Activated CD8-positive, alpha-beta memory T cell treated with anti-CD3 and anti-CD28 coated beads, Interleukin-2, amount 10 ng/mL, durations not matched to agents 7 days and 5 days (primary cell): ENCODE measurements around the gene TRAP1. TPM values are rescaled to one million over a fixed set of nuclear protein-coding genes. Genes with fewer than 3 reads are reported as not detected.
A peak's percentile ranks its signal among the peaks of the same experiment; 100 is the strongest.
"Not testable (repeated sequence)": the region's sequence is repeated elsewhere in the genome, so short reads cannot be mapped to it uniquely, and the experiment has no call there.

ENCODE experiments used
- ATAC-seq: fragments of 150-1000 bp; cut with Tn5 transposase; one replicate; pipeline ENCODE4 v1.10.0; 2021; ENCODE audit warnings: moderate library complexity
- CTCF ChIA-PET: fragments of 350-600 bp; sonication (Branson Sonifier 250); formaldehyde crosslinking; loops from one replicate; lab custom pipeline; 2021; ENCODE audit warnings: antibody characterized with exemption; lab: Charles Lee
- DNase-seq: peaks from one replicate; pipeline ENCODE4 v3.0.0-alpha.2; 2020
- H3K27ac Mint-ChIP-seq: one replicate; pipeline ENCODE4 v1.8.0; 2021; ENCODE audit warnings: mild to moderate bottlenecking, mixed read lengths
- H3K27me3 Mint-ChIP-seq: one replicate; pipeline ENCODE4 v1.8.0; 2021; ENCODE audit warnings: mixed read lengths
- H3K36me3 Mint-ChIP-seq: one replicate; pipeline ENCODE4 v1.8.0; 2021; ENCODE audit warnings: mild to moderate bottlenecking, mixed read lengths
- H3K4me1 Mint-ChIP-seq: one replicate; pipeline ENCODE4 v1.8.0; 2021; ENCODE audit warnings: mixed read lengths
- H3K4me3 Mint-ChIP-seq: one replicate; pipeline ENCODE4 v1.8.0; 2021; ENCODE audit warnings: mild to moderate bottlenecking, moderate library complexity, mixed read lengths
- H3K9me3 Mint-ChIP-seq: one replicate; pipeline ENCODE4 v1.8.0; 2022; ENCODE audit warnings: low read depth, mixed read lengths
- total RNA-seq, 2 experiments: library from RNA; stranded (reverse); gene quantifications; one replicate each; pipeline ENCODE4 v1.2.3, GENCODE V29; 2021

TRAP1 gene
- total RNA-seq, 2 experiments from 2014 or later: 147 to 193 TPM

DNA sequence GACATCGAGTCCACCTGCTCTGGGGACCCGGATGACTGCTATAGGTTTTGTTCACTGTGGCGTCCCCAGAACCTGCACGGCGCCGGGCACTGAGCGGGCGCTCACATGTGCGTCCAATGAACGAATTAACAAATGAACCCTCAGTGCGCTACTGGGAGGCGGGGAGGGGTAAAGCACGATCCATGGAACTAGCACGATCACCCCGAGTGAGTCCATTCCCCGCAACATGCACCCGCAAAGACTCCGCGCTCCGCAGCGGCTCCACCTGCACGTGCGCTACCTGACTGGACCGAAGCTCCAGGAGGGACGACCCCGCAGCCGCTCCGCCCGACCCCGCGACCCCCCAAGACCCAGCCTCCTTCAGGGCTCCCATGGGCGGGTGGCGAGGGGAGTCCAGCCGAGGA lies 491 bp downstream of the TRAP1 start:
- CTCF ChIA-PET: interaction anchor here (0.8 to 2.0 kb wide), 3 partner anchors 16 to 537 kb away, joined by 3 to 8 read pairs (median 5); no protein-coding TSS in a partner anchor
- Mint-ChIP-seq H3K4me3 (peak overlapping the region; percentile 91), H3K4me1 (peaks cover 40% of the 10 kb centered on the region), H3K36me3 (peaks cover 16% of the 10 kb centered on the region), H3K27me3 (no peaks in the 10 kb centered on the region), H3K9me3 (no peaks in the 10 kb centered on the region), H3K27ac (peak overlapping the region; percentile 91)
- peak; percentile 35 for ATAC-seq
- peak; percentile 60 for DNase-seq

DNA sequence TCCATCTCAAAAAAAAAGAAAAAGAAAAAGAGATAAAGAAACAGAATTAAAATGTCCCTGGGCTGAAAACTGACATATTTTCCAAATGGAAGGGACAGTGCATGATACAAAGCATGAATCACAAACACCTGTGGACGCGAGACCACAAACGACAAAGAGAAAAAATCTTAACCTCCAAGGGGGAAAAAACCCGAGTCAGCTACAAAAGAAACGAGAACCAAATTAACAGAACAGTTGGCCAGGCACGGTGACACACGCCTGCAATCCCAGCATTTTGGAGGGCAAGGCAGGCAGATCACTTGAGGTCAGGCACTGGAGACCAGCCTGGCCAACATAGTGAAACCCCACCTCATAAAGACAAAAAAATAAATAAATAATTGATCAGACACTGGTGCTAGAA lies 1.9 kb downstream of the TRAP1 start:
- no peaks in the 10 kb centered on the region for H3K9me3 Mint-ChIP-seq
- H3K27ac Mint-ChIP-seq: no peak overlapping the region
- H3K4me3 Mint-ChIP-seq: no peak overlapping the region
- H3K27me3 Mint-ChIP-seq: no peaks in the 10 kb centered on the region
- peaks cover 20% of the 10 kb centered on the region for H3K36me3 Mint-ChIP-seq
- DNase-seq (no peak), ATAC-seq (no peak)
- H3K4me1 Mint-ChIP-seq: peaks cover 42% of the 10 kb centered on the region
- CTCF ChIA-PET: no interaction called here

DNA sequence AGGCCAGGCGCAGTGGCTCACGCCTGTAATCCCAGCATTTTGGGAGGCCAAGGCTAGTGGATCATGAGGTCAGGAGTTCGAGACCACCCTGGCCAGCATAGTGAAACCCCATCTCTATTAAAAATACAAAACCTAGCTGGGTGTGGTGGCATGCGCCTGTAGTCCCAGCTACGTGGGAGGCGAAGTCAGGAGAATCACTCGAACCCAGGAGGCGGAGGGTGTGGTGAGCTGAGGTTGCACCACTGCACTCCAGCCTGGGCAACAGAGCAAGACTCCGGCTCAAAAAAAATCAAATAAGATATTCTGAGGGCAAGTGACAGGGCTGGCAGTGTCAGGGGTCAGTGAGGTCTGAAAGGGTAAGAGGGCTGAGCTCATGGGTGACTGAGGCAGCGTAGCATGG lies 2.9 kb downstream of the TRAP1 start:
- DNase-seq, H3K27me3 Mint-ChIP-seq, H3K27ac Mint-ChIP-seq, ATAC-seq, H3K4me3 Mint-ChIP-seq, H3K9me3 Mint-ChIP-seq: not testable (repeated sequence)
- Mint-ChIP-seq H3K4me1 (peaks cover 46% of the 10 kb centered on the region), H3K36me3 (peaks cover 24% of the 10 kb centered on the region)
- CTCF ChIA-PET: interaction anchor here (1.8 kb wide), 1 partner anchor 26 kb away, joined by 4 read pairs; no protein-coding TSS in a partner anchor

DNA sequence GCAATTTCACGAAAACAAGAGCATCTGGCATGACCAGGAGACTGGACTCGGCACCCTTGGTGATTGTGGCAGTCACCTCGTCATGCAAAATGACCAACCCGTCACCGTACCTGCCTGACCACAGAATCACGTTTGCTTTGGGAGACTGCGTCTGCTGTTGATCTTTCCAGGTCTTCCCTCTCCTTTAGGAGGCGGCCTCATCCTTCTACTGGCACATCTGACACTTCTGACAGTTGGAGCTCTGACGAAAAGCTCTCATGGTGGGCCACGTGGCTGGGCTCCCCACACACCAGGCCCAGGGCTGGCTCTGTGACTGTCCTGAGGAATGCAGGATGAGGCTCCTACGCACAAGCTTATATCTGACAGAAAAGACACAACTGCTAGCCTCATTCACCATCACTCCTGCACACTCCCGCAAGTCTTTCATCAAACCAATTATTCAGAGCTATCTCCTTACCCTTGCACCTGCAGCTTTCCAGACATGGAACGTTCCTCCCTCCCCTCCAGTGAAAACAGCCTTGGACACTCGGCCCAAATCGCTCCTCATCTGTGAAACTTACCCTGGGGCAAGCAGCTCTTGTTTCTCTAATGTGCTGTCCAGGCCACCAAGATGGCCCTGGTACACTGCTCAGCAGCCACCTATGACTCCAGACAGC lies 3.6 kb downstream of the TRAP1 start:
- no peak overlapping the region for H3K27ac Mint-ChIP-seq
- CTCF ChIA-PET: interaction anchor here (1.4 to 1.8 kb wide), 3 partner anchors 9 to 25 kb away, joined by 4 to 5 read pairs (median 4); no protein-coding TSS in a partner anchor
- H3K4me3 Mint-ChIP-seq: no peak overlapping the region
- H3K4me1 Mint-ChIP-seq: peaks cover 45% of the 10 kb centered on the region
- ATAC-seq (no peak), DNase-seq (no peak)
- H3K9me3 Mint-ChIP-seq: no peaks in the 10 kb centered on the region
- no peaks in the 10 kb centered on the region for H3K27me3 Mint-ChIP-seq
- peaks cover 24% of the 10 kb centered on the region for H3K36me3 Mint-ChIP-seq

DNA sequence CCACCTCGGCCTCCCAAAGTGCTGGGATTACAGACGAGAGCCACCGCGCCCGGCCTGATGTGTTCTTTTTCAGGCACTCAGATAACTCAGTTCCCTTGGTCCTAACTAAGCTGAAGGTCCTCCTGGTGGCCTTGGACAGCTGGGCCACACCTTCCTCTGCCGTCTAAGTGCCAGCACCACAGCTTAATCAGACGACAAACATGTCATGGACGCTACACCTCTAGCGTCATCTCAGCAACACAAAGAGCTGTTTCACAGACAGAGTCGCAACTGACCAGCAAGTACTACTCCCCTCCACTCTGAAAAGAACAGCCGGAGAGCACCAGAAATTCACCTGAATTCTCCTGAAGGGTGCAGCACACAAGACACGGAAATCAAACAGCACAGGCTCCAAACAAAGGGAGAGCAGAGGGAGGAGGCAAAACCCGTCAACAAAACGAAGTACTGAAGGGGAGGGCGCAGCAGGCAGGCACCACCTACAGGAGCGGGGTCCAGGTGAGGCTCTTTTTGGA lies 4.4 kb downstream of the TRAP1 start:
- Mint-ChIP-seq H3K27ac (no peak overlapping the region), H3K4me3 (no peak overlapping the region), H3K36me3 (peaks cover 24% of the 10 kb centered on the region), H3K27me3 (no peaks in the 10 kb centered on the region), H3K9me3 (no peaks in the 10 kb centered on the region), H3K4me1 (peaks cover 38% of the 10 kb centered on the region)
- ATAC-seq (no peak), DNase-seq (no peak)
- CTCF ChIA-PET: interaction anchor here (1.4 to 1.8 kb wide), 3 partner anchors 9 to 24 kb away, joined by 4 to 5 read pairs (median 4); no protein-coding TSS in a partner anchor

DNA sequence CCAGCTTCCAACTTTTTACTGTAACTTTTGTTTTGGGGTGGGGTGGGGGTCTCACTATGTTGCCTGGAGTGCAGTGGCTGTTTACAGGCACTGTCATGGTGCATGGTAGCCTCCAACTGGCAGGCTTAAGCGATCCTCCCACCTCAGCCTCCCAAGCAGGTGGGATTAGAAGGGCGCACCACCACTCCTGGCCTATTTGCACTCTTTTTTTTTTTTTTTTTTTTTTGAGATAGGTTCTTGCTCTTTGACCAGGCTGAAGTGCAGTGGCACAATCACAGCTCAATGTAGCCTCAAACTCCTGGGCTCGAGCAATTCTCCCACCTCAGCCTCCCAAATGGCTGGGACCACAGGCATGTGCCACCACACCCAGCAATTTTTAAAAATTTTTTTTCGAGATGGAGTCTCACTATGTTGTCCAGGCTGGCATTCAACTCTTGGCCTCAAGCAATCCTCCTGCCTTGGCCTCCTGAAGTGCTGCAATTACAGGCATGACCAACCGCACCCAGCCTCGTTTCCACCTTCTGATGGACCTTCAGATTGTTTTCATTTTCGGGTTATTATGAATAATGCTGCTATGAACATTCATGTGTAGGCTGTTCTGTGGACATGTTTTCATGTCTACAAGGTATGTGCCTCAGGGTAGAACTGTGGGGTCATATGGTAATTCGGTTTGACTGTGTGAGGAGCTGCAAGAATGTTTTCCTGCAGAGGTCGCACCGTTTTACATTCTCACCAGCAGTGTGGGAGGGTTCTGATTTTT lies 10.9 kb downstream of the TRAP1 start:
- H3K36me3 Mint-ChIP-seq: peaks cover 7% of the 10 kb centered on the region
- ATAC-seq (no peak), DNase-seq (no peak)
- H3K4me1 Mint-ChIP-seq: peaks cover 8% of the 10 kb centered on the region
- H3K4me3 Mint-ChIP-seq: no peak overlapping the region
- no peaks in the 10 kb centered on the region for H3K27me3 Mint-ChIP-seq
- CTCF ChIA-PET: interaction anchor here (0.7 kb wide), 1 partner anchor 73 kb away, joined by 3 read pairs; no protein-coding TSS in a partner anchor
- H3K27ac Mint-ChIP-seq: no peak overlapping the region
- no peaks in the 10 kb centered on the region for H3K9me3 Mint-ChIP-seq

DNA sequence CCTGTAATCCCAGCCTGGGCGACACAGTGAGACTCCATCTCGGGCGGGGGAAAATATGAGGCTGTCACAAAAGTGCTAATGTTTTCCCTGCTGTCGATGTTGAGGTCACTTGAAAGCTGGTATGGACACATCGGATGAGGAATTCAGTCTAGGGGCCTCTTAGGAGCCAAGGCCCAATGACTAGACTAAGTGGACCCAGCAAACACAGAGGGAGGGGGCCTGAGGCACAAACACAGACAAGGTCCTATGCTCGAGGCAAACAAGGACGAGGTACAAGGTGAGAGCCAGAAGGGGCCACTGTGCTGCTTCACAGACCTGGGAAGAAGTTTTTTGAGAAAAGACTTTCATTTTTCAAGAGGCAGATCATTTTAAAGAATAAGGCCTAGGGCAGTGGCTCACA lies 15.2 kb downstream of the TRAP1 start:
- peaks cover 17% of the 10 kb centered on the region for H3K4me1 Mint-ChIP-seq
- H3K9me3 Mint-ChIP-seq: no peaks in the 10 kb centered on the region
- no peaks in the 10 kb centered on the region for H3K27me3 Mint-ChIP-seq
- H3K4me3 Mint-ChIP-seq: no peak overlapping the region
- peak overlapping the region; percentile 43 for H3K27ac Mint-ChIP-seq
- CTCF ChIA-PET: interaction anchor here (1.1 to 1.4 kb wide), 4 partner anchors 9 to 237 kb away, joined by 4 to 6 read pairs (median 5); no protein-coding TSS in a partner anchor
- ATAC-seq: no peak
- no peak for DNase-seq
- H3K36me3 Mint-ChIP-seq: peaks cover 4% of the 10 kb centered on the region

DNA sequence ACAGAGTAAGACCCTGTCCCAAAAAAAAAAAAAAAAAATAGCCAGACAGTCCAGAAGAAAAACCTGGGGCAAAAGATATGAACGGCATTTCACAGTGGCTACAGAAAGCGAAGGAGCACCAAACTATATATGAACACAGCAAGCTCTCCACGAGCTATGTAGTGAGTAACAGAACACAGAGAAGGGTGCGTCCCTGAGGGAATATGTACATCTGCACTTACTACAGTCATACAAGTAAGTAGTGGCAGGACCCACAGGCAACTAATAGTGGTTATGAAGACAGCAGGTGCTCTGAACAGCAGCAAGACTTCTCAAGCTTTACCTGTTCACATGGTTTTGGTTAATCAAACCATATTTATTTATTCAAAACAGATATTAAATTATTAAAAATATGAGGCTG lies 15.8 kb downstream of the TRAP1 start:
- DNase-seq: no peak
- Mint-ChIP-seq H3K36me3 (peaks cover 2% of the 10 kb centered on the region), H3K4me1 (peaks cover 15% of the 10 kb centered on the region), H3K4me3 (no peak overlapping the region), H3K27me3 (no peaks in the 10 kb centered on the region), H3K9me3 (no peaks in the 10 kb centered on the region), H3K27ac (no peak overlapping the region)
- ATAC-seq: no peak
- CTCF ChIA-PET: interaction anchor here (1.3 to 1.9 kb wide), 4 partner anchors 10 to 238 kb away, joined by 5 to 6 read pairs (median 5); partner anchors contain the start of gene TRAP1

DNA sequence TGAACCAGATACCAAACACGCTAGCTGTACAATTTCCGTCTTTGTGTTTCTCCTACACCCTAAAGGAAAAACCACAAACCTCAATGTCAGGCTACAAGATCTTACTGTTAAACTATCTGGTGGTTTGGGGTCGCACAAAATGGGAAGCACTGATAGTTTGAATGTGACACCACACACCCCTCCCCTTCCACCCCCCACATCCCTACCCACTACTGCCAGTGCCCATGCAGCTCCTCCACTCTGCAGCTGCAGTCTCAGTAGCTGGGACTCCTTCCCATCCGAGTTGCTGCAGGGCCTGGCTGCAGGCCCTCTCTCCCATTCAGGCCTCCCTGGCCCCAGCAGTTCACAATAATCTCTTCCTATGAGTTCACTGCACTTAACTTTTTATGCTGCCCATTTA lies 18.4 kb downstream of the TRAP1 start:
- Mint-ChIP-seq H3K27me3 (no peaks in the 10 kb centered on the region), H3K27ac (no peak overlapping the region), H3K9me3 (no peaks in the 10 kb centered on the region), H3K36me3 (peaks cover 4% of the 10 kb centered on the region), H3K4me3 (no peak overlapping the region), H3K4me1 (peaks cover 12% of the 10 kb centered on the region)
- CTCF ChIA-PET: no interaction called here
- ATAC-seq (peak; percentile 47), DNase-seq (no peak)

DNA sequence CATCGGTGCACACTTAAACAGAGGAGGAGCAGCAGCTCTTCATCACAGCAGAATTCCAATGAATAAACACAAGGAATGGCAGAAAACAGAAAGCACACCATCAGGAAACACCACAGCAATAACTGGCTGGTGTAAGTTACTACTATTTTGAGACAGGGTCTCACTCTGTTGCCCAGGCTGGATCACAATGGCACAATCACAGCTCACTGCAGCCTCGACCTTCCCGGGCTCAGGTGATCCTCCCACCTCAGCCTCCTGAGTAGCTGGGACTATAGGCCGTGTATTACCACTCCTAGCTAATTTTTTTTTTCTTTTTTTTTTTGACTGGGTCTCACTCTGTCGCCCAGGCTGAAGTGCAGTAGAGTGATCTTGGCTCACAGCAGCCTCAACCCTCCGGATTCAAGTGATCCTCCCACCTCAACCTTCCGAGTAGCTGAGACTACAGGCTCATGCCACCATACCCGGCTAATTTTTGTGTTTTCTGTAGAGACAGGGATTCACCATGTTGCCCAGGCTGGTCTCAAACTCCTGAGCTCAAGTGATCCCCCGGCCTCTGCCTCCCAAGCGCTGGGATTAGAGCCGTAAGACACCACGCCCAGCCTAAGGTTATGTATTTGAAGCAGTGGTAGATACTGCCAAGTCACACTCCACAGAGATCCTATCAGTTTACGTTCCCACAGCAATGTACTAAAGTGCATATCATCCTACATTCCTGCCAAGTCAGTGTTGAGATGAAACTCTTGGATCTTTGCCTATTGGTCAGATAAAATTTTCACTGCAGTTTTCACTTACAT lies 20.7 kb downstream of the TRAP1 start:
- ATAC-seq: no peak
- CTCF ChIA-PET: no interaction called here
- H3K27me3 Mint-ChIP-seq: no peaks in the 10 kb centered on the region
- peaks cover 12% of the 10 kb centered on the region for H3K4me1 Mint-ChIP-seq
- peaks cover 4% of the 10 kb centered on the region for H3K36me3 Mint-ChIP-seq
- no peak overlapping the region for H3K4me3 Mint-ChIP-seq
- H3K27ac Mint-ChIP-seq: no peak overlapping the region
- H3K9me3 Mint-ChIP-seq: no peaks in the 10 kb centered on the region
- DNase-seq: no peak

DNA sequence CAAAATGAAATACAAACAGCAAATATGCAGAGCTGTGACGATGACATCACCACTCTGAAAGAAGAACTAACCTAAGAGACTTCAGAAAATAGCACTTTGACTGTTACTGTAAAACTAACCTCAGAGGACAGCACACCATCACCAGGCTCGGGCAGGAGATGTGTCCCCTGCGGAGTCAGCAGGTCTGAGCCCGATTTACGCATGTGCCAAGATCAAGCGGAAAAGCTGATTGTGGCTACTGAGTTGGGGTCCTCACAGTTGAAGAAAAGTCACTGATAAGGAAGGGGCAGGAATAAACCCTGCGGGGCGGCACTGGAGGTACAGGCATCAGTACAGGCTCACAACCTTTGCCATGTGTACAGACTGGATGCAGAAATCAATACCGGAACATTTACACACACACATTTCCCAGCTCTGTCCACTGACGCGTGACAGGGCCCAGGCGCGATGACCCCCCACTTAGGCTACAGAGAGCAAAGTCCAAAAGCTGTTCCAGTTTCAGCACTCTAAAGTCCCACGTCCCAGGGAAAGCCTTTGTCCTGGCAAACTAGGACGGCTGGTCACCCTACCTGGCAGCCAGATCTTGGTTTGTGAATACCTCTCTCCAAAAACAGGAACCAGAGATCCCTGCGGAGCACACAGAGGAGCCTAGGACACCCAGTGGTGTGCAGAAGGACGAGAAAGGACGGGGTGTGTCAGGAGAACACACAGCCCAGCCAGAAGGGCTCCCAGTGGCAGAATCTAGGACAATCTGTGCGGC lies 21.5 kb downstream of the TRAP1 start:
- Mint-ChIP-seq H3K36me3 (peaks cover 2% of the 10 kb centered on the region), H3K4me1 (peaks cover 15% of the 10 kb centered on the region), H3K9me3 (no peaks in the 10 kb centered on the region), H3K4me3 (no peak overlapping the region), H3K27ac (no peak overlapping the region), H3K27me3 (no peaks in the 10 kb centered on the region)
- CTCF ChIA-PET: no interaction called here
- ATAC-seq (no peak), DNase-seq (no peak)

DNA sequence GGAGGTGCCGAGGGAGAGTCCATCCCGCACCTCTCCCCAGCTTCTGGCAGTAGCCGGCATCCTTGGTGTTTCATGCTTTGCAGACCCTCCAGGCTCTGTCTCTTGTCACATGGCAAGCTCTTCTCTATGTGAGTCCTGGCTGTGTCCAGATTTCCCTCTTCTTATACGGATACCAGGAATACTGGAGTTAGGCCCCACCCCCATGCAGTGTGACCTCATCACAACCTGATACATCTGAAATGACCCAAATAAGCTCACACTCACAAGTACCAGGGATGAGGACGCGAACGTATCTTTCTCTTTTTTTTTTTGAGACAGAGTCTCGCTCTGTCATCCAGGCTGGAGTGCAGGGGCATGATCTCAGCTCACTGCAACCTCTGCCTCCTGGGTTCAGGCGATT lies 23.3 kb downstream of the TRAP1 start:
- peaks cover 2% of the 10 kb centered on the region for H3K36me3 Mint-ChIP-seq
- CTCF ChIA-PET: no interaction called here

More for the DNA sequence above, 23.3 kb downstream of the TRAP1 start:
- Mint-ChIP-seq H3K27ac (no peak overlapping the region), H3K4me3 (no peak overlapping the region), H3K9me3 (no peaks in the 10 kb centered on the region), H3K4me1 (peaks cover 13% of the 10 kb centered on the region), H3K27me3 (no peaks in the 10 kb centered on the region)
- no peak for ATAC-seq
- no peak for DNase-seq
